HG03097 (cell line): Measurements from ENCODE around the gene DENND1A.

Experiments
- ATAC-seq: cut with Tn5 transposase; IDR thresholded peaks from one replicate; pipeline ENCODE4 v1.9.1; 2021; ENCODE audit not compliant: unreplicated experiment, low FRiP score

Gene DENND1A

DNA sequence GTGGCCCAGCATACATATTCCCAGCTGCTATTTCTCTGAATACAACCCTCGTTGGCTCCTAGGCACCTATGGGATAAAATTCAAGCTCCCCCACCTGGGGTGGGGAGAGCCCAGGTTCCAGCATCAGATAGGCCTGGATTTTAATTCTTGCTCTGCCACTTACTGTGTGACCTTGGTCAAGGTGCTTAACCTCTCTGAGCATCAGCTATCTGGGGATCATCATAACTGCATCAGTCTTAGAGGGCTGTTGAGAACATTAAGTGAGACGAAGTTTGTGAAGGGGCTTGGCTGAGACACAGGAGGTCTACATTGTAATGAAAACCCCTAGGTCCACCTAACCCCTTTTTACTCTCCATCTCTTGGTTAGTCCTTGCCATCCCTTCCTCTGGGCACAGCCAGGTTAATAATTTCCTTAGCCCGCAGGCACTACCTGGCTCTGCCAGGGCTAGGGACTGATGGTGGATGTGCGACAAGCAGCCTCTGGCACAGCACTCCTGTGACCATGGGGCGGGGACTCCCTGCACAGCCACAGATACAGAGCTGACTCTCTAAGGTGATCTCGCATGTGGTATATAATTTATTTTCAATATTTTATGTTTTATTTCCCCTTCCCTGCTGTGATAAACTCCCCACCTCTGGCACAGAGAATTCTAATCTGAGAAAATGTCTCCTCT lies 505.2 kb downstream of the DENND1A start:
- no peak for ATAC-seq

DNA sequence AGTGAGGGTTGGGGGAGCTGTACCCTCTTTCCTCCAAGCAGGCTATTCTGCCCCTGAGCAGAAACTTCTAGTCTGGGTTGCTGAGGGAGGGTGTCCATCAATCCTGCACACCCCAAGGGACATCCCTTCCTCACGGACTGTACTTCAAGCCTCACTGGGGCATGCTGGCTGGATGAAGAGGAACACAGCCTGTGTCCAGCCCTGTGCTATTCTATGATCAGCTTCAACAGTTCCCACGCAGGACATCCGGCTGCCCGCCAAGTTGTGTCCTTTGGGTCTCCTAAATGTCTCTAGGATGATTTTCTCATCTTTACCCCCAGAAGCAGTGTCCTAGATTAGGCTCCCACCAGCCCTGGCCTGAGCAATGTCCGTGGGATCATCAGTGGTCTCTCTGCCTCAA lies 505.8 kb downstream of the DENND1A start:
- no peak for ATAC-seq

DNA sequence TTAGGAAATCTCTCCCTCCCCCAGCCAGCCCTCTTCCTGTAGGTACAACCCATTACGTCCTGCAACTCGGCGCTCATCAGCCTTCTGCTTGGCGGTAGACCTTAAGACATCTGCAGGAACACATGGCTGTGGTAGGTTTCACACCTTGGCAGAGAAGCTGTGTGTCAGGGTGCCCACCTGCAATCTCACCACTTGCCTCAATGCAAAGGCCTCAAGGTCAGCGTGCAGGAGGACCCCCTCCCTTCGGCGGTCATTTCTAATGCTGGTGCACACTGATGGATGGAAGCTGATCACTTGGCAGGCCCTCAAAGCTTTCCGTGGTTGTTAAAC lies 506.6 kb downstream of the DENND1A start:
- no peak for ATAC-seq

DNA sequence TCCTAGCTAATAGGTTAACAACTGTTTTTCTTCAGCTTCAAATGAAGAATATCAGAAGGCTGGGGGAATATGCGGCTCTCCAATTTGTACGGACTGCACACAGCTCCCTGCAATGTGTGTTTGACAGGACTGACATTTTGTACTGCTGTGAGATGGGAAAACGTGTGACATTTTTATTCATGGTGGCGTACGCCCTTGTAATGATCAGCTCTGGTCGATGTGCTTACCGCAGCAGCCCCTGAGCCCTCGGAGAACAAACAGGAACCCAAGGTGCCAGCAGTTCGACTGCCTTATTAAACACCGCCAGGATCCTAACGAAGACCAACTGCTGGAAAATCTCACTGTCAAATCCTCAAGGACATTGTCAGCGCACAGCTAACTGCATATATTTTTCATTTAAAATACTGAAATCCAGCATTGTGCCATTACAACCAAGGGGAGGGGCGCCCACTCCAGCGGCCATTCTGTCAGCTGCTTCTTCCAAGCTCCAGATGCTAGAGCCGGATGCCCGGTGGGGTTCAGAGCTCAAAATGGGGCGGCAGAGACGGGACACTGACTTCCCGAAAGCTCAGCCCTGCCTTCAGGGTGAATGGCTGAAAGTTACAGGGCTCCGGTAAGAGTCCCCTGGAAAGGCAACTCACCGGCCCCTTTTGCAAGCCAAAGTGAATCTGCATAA lies 507.2 kb downstream of the DENND1A start:
- no peak for ATAC-seq

DNA sequence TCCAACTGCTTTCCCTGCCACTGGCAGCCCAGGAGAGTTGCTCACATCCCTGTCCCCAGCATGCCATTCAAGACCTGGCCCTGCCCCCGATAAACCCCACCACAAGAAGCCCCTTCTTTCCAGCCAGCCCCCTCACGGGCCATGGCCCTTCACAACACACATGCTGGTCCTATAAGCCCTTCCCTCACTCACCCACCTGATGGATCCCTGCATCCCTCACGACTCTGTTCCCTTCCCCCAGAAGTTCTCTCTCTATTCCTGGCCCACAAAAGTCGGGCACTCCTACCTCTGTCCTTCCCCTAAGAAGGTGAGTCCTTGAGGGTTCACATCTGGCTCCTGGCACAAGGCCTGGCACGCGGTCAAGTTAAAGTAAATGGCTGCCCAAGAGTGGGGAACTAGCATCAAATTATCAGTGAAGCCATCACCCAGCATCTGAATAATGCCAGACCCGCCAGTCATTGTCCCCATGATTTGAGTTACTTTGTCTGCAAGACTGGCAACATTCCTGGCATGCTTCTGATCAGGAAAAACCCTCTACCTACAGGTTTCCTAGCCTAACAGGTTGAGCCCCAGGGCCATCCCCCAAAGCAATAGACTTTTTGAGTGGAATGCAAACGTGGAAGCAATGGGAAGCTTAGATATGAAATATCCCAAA lies 508.0 kb downstream of the DENND1A start:
- ATAC-seq: no peak

DNA sequence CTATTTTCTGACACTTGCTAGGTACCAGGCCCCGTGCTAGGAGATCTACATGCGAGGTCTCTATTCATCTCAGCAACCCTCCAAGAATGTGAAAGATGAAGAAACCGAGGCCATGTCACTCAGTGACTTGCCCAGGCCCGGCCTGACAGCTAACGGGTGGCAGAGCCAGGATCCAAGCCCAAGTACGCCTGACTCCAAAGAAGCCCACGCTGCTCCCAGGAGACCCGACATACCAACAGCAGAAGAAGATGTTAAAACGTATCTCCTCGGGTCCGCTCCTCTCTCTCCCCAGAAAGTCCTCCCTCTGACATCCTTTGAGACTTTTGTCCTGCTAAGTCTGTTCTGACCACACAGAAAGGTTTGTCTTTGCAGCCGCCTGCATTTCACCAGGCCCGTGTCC lies 508.7 kb downstream of the DENND1A start:
- no peak for ATAC-seq

DNA sequence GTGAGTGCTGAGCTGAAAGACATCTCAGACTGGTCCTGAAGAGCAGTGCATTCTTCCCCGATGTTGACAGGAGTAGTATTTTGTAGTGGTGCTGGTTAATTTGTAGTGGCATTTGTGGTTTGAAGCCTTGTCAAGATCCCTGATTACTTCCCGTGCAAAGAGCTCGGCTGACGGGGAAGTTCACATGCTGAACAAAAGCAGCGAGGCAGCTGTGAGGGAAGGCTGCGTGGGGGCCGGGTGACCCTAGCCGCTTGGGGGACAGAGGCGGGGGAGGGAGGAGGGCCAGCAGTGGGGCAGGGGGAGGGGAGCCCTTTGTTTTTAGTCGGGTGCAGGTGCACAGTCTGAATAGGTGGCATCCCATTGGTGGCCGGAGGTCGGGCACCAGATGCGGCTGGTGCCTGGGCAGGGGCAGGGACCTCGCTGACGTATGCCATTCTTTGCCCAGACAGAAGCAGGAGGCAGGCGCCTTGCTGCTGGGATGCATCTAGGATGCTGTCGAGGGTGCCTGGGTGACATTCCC lies 509.3 kb downstream of the DENND1A start:
- no peak for ATAC-seq

DNA sequence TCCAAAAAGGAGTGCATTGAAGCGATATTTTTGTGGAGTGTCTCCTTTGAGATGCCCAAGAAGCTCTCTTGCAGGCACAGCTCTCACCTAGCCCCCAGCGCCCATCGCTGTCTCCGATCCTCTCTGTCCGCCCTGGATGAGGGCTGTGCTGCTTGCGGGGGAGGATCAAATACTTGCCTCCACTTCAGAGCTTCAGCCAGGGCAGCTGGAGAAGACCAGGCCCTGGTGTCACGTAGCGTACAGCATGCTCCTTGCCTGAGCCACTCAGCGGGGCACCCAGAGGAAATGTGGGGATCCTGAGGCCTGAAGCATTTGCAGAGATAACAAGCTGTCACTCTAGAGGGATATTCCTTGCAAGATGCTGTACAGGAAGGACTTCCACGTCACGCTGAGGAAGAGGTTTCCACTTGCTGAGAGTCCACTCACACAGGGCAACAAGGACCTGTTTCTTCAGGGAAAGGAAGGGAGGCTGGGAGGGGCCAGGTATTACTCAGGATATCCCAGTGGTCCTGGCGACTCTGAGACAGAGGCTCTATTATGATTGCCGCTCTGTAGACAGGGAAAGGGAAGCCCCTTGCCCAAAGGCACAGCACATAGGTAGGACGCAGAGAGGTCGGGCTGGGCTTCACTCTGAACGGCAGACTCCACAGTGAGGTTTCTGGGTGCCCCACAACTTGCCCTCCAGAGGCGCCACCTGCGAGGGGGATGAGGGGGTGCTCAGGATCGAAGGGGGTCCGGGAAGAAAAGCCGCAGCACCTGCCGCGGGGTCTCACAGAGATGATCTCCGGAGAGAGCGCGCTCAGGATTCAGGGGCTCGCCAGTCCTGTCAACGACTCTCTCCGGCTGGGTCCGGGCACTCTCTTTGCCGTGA lies 510.0 kb downstream of the DENND1A start:
- no peak for ATAC-seq

DNA sequence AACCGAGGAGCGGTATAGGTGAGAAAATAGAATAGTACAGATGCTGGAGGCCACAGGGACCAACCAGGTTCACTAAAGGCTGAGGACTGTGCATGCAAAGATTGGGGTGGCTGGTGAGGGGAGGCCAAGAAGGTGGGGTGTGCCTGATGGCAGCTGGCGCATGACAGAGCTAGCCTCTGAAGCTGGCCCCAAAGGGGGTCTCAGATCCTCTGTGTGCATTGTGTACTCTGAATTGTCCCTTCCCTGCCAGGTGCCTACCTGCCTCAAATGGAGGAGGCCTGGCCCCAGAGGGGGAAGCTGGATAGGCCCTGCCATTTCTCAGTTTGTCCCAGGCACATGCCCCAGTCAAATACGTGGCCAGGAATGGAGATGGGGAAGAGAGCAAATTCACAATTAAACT lies 510.8 kb downstream of the DENND1A start:
- no peak for ATAC-seq

DNA sequence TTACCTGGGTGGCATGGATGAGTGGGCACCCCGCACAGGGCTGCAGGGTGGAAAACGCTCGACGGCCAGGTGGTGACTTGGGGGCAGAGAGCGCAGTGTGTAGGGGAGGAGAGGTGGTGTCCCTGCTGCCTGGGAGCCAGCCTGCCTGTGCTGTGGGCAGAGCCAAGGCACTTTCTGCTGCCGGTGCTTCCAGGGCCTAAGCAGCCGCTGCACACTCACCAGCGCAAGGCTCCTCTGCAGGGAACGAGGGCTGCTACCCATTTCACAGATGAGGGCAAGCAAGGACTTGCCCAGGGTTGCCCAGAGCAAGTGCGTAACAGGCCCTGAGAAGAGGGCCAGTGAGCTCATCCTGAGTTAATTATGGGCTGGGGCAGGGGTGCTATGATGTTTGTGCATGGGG lies 511.4 kb downstream of the DENND1A start:
- ATAC-seq: no peak

DNA sequence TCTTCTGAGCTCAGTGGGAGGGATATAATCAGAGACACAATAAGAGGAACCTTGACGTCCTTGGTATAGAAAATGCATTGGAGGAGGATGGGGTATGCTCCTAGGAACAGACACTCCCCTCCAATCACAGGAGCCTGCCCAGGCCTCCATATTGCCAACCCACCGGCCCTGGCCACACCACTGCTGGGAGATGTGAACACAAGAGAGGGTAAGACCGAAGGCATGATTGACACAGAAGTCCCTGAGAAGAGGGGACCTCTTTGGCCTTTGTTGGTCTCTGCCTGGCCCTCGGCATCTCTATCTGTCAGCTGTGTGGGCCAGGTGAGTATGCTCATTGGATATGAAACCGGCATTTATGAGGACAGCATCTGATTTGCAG lies 511.9 kb downstream of the DENND1A start:
- ATAC-seq: no peak

DNA sequence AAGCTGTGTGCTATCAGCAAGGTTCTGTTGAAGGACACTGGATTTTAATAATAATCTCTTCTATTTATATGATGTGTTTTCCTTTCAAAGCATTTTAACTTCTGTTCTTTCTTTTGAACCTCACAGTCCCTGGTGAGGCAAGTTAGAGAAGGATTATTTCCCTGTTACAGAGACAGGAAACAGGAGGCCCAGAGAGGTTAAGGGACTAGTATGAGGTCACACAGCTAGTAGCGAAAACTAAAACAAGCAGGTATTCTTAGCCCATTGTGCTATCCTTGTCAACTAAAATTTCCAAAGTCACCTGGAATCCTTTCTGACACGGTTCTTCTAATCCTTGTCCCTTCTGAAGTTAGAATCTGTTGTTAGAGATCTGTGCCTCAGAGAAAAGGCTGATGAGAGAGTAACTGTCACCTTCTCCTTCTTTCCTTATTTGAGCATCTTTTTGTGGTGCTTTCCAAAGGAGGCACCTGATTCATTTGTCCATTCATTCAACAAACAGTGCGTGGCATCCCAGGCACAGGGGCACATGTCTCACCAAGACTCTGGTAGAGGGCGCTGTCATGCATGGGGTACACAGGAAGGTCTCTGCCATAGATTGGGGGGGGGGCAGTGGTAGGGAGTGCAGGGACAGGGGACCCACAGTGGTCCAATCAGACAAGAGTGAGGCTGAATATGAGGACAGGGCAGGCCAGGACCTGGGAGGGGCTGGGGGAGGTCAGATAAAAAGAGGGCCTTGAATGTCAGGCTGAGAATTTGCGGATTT lies 512.5 kb downstream of the DENND1A start:
- ATAC-seq: no peak

DNA sequence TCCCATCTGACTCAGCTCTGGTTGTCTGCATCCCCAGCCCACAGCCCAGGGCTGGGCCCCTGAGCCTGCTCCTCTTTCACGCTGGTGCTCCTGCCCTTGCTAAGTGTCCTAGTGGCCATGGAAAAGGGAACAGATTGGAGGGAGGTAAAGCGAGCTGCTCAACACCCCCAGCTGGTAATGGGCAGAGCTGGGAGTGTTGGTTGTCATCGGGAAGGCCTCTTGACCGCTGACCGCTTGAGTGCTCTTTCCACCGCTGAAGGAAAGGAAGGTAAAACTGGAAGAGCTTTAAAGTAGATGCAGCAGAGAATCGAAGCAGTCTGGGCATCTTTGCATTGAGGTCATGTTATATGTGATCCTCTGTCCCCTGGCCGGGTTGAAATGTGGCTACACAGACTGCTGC lies 513.8 kb downstream of the DENND1A start:
- ATAC-seq: no peak

DNA sequence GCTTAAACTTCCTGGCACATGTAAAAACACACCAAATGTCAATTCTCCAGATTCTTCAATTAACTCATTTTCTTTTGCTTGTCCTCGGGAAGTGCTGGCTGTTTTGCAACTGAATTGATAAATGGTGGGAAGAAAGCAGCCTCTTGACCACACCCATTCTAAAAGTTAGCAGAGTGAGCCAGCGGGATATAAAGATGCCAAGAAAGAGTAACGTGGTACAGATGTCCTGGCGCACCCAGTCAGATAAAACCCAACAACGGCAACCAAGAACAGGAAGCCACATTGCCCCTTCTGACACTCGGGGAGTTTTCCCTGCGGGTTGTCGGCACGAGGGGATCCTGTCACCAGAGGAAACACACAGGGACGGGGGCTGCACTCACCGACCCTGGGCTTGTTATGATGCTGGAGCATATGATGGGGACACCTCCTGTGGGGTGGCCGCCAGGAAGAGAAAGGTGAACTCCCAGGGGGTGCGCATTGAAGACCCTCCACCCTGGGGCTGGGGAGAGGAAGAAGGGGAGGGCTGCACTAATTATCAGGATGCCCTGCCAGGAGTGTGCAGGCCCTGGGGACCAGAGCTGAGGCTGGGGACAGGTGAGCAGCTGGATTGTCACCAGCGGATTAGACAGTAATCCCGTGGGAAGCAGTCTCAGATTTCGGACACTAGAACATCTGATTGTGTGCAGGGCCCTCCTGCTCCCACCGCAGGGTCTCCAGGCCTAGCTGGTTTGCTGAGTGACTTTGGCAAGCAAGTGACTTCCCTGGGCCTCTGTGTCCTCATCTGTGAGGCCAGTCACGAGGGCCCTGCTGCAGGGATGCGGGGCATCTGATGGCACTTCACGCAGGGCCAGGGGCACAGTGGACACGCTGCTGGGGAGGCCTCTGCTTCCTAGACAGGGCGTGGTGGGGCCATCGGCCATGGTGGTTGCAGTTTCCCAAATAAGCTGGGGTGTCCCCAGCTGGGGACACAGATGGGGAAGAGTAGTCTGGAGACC lies 514.7 kb downstream of the DENND1A start:
- no peak for ATAC-seq

DNA sequence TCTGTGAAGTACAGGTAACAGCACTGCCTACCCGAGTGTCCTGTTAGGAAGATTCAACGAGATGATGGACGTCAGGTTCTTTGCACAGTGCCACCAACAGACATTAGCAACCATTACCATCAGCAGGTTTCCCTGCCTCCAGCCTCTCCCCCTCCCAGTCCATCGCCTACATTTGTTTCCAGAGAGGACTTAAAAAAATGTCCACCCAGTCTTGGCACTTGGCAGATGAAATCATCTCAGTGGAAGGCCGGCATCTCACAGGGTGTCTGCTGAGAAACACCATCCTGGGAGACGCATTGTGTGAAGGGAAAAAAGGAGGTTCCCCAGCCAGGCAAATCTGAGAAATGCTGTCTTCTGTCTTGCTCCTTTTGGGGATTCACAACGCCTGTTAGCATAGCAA lies 515.7 kb downstream of the DENND1A start:
- ATAC-seq: no peak

DNA sequence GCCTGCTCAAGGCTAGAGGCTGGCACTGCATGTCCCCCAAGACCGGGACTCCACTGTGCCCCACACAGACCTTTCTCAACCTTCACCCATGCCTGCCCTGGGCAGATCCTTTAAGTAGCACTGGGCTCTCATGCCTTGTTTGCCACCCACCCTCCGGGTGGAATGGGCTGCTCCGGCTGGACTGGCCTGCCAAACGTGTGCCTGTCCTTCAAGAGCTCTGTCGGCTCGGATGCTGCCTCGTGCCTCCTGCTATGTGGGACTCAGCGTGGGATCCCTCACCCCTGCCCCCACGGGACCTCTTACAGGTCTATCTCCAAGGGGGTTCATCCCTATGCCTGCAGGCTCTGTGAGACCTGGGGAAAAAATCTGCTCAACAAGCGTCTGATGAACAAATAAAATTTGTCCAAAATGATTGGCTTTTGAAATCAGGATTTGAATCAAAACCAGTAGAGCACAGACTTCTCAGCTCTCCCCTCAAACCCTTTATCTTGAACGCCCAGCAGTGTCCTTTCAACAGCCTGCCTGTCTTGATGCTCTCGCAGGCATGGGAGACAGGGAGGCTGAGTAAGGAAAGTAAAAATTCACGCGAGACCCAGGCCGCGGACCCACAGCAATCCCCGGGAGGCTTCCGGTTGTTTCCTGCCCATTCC lies 517.6 kb downstream of the DENND1A start:
- no peak for ATAC-seq

DNA sequence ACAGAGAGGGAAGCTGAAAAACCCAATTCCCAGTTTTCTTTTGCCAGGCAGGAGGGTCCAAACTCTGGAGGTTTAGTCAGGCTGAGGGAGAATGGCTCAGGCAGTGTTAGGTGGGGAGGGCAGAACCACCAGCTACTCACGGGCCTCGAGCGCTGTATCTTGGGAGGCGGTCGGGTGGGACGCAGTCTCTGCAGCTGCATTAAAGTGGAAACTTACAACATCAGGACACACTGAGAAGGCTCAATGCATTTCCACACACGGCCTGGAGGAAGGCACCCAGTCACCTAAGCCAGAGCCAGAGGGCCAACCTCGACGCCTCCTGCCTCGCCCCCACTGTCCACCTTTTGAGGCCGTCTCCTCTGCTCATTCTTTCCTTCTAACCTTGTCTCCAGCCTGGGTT lies 518.3 kb downstream of the DENND1A start:
- no peak for ATAC-seq

DNA sequence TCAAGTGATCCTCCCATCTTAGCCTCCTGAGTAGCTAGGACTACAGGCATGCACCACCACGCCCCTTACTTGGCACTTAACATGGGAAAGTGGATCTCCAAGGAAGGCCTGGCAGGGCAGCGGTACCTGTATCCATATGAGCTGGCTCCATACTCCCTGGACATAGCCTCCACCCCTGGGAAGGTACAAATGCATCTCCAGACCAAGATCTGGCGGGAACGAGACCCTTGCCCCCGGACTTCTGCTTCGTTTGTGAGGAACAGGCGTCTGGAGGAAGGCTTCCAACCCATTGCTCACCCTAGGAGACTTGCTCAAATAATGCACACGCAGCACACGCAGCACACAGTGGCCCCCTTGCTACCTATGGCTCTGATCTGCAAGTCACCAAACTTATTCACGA lies 518.7 kb downstream of the DENND1A start:
- ATAC-seq: no peak
